HG02623 (cell line): ENCODE data around the gene GPSM1.

Experiments
- ATAC-seq: cut with Tn5 transposase; IDR thresholded peaks from one replicate; pipeline ENCODE4 v1.9.1; 2021; ENCODE audit warnings: moderate library complexity; ENCODE audit not compliant: unreplicated experiment

The GPSM1 gene

GRCh38 chr9:136327304-136327974 lies at the start of gene GPSM1:
TSS of gene GPSM1 (plus strand) at chr9:136327539. CDS start at chr9:136327696, 157 bp downstream.
- no peak for ATAC-seq

DNA sequence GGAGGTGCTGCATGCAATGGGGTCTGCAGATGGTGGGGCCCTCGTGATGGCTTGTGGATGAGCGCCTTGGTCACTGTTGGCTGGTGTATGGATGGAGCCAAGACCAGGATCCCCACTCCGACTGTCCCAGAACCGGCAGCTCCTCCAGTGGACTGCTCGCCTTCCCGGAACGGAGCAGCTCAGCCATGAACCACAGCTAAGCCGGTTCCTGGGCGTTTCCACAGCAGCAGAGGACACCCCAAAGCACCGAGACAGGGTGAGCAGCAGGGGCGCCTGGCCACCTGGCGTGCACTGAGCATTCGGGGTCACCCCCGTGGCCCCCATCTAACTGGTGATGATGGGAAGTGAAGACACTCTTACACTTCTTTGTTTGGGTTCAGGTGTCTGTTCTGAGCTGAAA lies 49.6 kb upstream of the GPSM1 start:
- no peak for ATAC-seq

DNA sequence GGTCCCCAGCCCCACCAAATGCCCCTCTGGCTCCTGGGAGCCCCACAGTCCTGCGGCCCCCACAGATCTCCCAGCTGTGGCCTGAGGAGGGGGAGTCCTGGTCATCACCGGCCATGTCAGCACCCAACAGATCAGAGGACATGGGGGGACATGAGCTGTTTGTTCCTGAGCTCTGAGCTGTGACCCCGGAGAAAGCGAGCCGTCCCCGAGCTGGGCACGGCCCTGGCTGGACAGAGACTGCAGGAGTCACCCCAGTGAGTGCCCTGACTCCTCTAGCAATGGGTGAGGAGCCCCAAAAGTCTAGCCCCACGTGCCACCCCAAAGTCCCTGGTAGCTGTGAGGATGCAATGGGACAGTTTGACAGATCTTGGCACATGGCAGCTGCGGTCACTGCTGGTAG lies 49.1 kb upstream of the GPSM1 start:
- no peak for ATAC-seq

- no peak for ATAC-seq
Observed at GRCh38 chr9:136278894-136279293, 48.4 kb upstream of the GPSM1 start.

- no peak for ATAC-seq
Observed at GRCh38 chr9:136279471-136279870, 47.9 kb upstream of the GPSM1 start.

- ATAC-seq: no peak
Observed at GRCh38 chr9:136280535-136281315, 46.6 kb upstream of the GPSM1 start.

GRCh38 chr9:136281421-136282271 lies 45.7 kb upstream of the GPSM1 start:
- ATAC-seq: no peak

- ATAC-seq: no peak
Observed at GRCh38 chr9:136282272-136282861, 45.0 kb upstream of the GPSM1 start.

DNA sequence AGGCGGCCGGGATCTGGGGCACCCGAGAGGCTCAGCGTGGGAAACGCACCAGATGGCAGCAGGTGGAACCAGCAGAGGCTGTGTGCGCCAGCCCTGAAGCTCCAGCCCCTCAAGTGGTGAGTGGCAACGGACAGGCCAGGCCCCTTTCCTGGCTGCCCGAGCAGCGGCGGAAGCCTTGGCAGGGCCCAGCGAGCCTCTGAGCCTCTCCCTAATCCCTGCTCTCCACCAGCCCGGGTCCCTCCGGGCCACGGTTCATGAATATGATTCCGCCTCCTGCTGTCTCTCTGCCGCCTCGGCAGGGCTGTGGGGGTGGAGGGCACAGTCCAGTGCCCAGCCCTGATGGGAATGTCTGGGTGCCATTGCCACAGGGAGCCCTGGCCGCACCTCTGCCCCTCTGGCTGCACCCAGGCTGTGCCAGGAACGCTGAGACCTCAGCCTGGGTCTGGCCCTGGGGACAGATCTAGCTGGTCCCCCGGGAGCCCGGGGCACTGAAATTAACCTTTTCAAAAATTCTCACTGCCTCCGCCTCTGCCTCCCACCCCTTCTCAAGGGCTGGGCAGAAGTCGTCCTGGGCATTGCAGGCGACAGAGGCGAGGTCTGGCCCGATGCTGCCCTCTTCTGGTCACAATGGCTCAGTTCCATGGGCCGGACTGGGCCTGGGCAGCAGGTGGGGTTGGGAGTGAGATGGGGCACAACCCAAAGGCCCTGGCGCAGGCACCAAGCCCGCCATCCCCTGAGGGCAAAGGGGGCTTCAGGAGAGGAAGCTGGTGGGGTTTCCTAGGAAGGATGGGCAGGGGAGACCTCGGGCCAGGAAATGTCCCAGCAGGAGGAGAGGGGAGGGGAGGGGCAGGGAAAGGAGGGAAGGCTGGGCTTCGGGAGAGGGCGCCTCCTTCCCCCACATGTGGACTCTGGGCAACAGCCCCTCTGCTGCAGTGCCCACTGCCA lies 43.8 kb upstream of the GPSM1 start:
- ATAC-seq: peak; percentile 62

GRCh38 chr9:136284311-136284710 lies 43.0 kb upstream of the GPSM1 start:
- ATAC-seq: no peak

DNA sequence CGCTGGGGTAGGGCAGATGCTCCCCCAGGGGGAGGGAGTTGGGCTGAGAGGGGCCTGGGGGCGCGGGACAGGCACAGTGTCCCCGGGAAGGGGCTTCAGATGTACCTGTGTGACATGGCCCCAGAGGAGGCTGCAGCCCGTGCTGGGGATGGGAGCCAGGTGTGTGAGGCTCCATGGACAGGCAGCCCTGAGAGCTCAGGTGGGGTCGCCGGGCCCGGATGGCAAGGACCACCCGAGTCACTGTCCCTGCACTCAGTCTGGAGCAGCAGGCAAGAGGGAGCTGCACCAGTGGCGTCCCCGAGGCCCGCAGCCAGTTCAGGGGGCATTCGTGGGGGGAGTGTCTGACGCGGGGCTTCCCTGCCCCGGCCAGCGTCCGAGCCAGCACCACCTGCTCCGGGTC lies 42.4 kb upstream of the GPSM1 start:
- no peak for ATAC-seq

DNA sequence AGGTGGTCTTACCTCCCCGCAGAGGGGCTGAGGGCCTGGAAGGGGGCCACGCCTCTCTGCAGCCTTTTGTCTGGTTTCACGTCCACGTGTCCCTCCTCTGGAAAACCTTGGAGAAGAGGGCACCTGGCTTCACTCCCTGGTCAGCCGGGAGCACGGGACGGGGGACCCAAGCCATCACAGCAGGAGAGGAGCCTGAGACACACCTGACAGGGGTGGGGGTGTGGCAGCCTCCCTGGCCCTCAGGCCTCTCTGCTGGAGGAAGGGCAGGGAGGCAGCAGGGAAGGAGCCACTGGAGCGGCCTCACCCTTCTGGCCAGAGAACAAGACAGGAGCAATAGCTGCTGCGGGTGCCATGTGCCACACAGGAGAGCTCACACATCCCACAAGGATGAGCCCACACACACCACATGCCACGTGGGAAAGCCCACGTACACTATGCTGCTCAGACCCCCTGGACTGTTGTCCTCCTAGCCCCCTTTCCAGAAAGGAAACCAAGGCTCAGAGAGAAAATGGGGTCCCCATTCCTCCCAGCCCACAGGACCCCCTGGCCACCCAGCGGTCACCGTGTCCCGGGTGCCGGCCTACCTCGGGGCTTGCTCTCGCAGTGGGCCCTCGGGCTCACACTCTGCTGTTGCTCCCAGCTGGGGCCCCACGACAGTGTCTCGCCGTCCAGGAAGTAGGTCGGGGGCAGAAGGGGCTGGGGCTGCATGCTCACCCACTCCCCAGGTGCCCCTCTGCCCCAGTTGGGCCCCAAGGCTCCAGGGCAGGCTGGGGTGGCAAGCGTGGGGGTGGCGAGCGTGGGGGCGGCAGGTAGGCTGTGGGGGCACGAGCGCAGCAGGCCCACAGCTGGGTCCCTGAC lies 41.6 kb upstream of the GPSM1 start:
- ATAC-seq: no peak

DNA sequence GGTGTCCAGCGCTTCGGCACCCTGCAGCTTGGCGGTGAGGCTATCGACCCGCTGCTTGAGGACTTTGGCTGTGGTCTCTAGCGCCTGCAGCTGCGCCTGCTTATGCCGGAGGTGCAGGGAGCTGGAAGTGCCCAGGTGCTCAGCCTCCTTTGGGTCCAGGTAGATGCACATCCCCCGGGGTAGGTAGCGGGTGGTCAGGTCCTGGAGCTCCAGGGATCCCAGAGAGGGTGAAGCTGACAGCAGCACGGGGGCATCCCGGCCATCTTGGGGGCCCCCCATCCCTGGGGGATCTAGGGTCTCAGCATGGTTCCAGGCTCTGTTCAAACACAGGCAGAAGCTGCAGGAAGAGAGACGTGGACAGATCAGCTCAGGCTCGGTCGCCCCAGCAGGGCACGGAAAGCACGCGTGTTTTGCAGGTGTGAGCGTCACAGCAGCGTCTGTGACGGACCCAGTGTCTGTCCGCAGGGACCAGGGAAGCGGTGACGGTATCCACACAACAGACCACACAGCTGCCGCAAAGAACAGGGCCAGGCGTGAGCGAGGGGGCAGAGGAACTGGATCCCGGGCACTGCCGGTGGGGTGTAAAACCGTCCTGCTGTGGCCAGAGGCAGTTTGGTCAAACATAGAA lies 40.9 kb upstream of the GPSM1 start:
- ATAC-seq: no peak

- ATAC-seq: no peak
Observed at GRCh38 chr9:136286987-136287379, 40.4 kb upstream of the GPSM1 start.

DNA sequence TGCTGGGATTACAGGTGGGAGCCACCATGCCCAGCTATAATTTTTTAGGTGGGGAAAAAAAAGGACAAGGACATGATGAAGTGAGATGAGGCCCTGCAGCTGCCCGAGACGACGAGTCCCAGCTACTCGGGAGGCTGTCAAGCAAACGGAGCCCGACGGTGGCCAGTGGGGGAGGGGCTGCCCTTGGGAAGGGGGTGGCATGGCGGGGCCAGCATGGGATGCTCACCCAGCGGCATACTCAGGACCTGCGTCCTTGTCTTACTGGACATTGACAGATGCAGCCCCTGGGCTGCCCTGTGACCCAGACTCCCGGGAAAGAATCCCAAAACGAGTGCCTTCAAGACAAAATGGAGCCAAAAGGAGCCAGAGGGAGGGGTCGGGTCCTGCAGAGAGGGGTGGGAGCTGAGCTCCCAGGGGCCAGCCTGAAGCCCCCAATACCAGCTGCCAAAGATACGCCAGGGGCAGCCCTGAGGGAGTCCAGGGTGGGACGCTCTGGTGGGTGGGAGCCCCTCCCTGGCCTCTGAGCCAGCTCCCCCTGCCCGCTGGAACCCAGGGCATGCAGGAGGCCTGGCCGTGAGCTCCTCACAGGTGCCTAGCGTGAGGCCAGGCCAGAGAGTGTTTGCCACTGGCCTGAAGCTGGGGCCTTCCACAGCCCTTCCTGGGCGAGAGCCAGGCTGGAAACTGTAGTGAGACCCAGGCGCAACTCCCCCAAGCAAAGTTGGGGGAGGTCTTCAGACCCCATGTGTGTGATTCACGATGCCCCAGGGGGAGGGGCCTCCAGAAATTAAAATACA lies 39.2 kb upstream of the GPSM1 start:
- ATAC-seq: no peak

DNA sequence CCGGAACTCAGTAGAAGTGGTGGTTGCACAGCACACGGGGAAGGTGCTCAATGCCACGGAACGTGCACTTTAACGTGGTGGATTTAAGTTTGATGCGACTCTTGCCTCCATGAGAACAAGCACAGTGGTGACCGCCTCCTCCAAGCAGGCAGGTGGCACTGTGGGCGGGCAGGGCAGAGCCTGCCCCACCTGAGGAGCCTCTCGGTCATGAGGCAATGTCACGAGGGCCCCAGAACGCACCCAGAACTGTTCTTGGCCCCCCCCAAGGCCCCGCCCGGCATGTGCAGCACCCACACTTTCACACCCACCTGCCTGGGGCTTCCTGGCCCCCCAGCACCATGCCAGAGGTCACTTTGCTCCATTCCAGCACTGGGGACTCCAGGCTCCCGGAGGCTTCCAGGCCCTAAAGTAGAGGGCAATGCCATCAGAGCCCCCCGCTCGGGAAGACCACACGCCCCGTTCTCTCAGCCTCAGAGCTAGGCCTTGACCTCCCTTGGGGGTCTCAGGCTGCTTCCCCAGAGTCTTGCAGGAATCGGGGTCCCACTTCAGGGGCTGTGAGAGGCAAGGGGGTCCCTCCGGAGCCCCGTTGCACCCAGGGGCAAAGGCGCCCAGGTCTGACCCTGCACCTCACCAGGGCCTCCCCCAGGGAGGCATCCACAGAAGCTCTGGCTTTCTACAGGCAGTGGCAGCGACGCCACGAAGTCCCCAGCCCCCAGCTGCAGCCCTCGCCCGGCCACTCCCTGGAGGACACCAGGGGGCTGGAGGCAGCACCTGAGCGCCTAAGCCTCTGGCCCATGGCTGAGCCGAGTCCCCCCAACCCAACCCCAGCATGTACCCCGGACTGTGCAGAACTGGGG lies 37.5 kb upstream of the GPSM1 start:
- no peak for ATAC-seq

GRCh38 chr9:136290508-136291000 lies 36.8 kb upstream of the GPSM1 start:
- no peak for ATAC-seq
